ENCODE measurements around the gene MMP14. TPM values are rescaled to one million over a fixed set of nuclear protein-coding genes. Genes with fewer than 3 reads are reported as not detected.
"Not testable (repeated sequence)": the region's sequence is repeated elsewhere in the genome, so short reads cannot be mapped to it uniquely, and the experiment has no call there.

Gene MMP14
- total RNA-seq, 3 donors from 2014 or later = 0.76 to 1.6 (median 1.2) TPM

DNA sequence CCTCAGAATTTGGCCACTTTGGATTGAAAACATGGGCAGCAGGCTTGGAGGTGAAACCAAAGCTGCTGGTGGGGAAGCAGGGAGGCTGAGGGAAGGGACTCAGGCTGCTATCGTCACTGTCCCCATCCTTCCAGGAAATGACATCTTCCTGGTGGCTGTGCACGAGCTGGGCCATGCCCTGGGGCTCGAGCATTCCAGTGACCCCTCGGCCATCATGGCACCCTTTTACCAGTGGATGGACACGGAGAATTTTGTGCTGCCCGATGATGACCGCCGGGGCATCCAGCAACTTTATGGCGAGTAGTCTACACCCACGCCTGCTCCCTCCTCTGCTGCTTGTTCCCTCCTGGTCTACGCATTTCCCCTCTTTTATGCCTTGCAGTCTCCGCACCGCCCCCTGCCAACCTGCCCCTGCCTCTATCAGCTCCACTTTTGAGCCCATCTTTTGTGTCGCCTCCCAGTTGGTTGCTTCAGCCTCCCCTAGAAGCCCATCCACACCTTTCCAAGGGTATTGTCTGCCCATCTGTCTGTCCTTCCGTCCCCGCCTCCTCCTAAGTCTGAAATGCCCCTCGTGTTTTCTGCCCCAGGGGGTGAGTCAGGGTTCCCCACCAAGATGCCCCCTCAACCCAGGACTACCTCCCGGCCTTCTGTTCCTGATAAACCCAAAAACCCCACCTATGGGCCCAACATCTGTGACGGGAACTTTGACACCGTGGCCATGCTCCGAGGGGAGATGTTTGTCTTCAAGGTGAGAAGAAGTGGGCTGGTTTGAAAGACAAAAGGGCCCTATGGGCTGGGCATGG lies 6.9 kb downstream of the MMP14 start:
- ATAC-seq (no peak), DNase-seq (no peak)
- no peaks in the 10 kb centered on the region for H3K4me1 Mint-ChIP-seq (ENCODE audit: low read depth)
- H3K36me3 Mint-ChIP-seq (ENCODE audit: insufficient read depth) = no peaks in the 10 kb centered on the region
- peaks cover 27% of the 10 kb centered on the region for H3K27me3 Mint-ChIP-seq (ENCODE audit: low read depth)
- H3K9me3 Mint-ChIP-seq = no peaks in the 10 kb centered on the region
- H3K4me3 Mint-ChIP-seq = no peak overlapping the region

DNA sequence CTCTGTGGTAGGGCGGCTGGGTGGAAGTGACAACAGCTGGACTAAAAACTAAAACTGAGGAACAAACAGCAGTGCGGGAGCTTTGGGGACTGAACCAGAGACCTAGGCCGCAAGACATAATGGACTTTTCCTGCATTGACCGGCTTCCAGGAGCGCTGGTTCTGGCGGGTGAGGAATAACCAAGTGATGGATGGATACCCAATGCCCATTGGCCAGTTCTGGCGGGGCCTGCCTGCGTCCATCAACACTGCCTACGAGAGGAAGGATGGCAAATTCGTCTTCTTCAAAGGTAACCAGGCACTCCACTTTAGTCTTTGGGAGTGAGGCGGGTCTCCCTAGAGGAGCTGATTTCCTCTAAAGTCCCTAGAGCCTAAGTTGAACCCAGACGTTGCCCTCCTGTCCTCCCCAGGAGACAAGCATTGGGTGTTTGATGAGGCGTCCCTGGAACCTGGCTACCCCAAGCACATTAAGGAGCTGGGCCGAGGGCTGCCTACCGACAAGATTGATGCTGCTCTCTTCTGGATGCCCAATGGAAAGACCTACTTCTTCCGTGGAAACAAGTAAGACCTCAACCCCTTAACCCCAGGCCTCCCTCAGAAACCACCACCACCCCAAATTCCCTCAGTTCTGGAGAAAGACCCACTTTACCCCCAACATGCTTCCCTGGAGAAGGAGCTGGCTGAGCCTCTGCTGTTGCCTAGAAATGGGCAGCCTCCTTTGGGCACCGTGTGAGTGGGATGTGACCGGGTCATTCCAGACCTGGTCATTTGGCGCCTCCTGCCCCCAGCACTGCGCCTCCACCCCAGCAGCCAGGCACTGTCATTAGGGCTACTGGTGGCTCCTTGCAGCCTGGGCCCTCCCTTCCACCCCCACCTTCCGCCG lies 8.1 kb downstream of the MMP14 start:
- Mint-ChIP-seq H3K36me3 (ENCODE audit: insufficient read depth) (no peaks in the 10 kb centered on the region), H3K27me3 (ENCODE audit: low read depth) (peaks cover 19% of the 10 kb centered on the region)
- no peak for DNase-seq

DNA sequence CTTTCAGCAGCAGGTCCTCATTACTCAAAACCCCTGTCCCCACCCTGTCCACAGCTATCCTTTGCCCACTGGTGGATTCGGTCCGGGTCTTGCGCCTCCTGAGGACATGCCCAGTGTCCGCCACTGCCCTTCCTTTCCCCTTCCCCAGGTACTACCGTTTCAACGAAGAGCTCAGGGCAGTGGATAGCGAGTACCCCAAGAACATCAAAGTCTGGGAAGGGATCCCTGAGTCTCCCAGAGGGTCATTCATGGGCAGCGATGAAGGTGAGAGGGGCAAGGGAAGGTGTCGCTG lies 8.7 kb downstream of the MMP14 start:
- H3K4me3 Mint-ChIP-seq = no peak overlapping the region
- H3K4me1 Mint-ChIP-seq (ENCODE audit: low read depth) = no peaks in the 10 kb centered on the region
- ATAC-seq (no peak), DNase-seq (no peak)
- no peaks in the 10 kb centered on the region for H3K9me3 Mint-ChIP-seq
- no peaks in the 10 kb centered on the region for H3K36me3 Mint-ChIP-seq (ENCODE audit: insufficient read depth)
- H3K27me3 Mint-ChIP-seq (ENCODE audit: low read depth) = peaks cover 17% of the 10 kb centered on the region

More for the DNA sequence above, 8.1 kb downstream of the MMP14 start:
- ATAC-seq = no peak
- Mint-ChIP-seq H3K4me3 (no peak overlapping the region), H3K4me1 (ENCODE audit: low read depth) (no peaks in the 10 kb centered on the region), H3K9me3 (no peaks in the 10 kb centered on the region)

DNA sequence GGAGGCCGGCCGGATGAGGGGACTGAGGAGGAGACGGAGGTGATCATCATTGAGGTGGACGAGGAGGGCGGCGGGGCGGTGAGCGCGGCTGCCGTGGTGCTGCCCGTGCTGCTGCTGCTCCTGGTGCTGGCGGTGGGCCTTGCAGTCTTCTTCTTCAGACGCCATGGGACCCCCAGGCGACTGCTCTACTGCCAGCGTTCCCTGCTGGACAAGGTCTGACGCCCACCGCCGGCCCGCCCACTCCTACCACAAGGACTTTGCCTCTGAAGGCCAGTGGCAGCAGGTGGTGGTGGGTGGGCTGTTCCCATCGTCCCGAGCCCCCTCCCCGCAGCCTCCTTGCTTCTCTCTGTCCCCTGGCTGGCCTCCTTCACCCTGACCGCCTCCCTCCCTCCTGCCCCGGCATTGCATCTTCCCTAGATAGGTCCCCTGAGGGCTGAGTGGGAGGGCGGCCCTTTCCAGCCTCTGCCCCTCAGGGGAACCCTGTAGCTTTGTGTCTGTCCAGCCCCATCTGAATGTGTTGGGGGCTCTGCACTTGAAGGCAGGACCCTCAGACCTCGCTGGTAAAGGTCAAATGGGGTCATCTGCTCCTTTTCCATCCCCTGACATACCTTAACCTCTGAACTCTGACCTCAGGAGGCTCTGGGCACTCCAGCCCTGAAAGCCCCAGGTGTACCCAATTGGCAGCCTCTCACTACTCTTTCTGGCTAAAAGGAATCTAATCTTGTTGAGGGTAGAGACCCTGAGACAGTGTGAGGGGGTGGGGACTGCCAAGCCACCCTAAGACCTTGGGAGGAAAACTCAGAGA lies 9.6 kb downstream of the MMP14 start:
- peaks cover 17% of the 10 kb centered on the region for H3K27me3 Mint-ChIP-seq (ENCODE audit: low read depth)
- ATAC-seq (no peak), DNase-seq (no peak)
- no peaks in the 10 kb centered on the region for H3K36me3 Mint-ChIP-seq (ENCODE audit: insufficient read depth)
- no peak overlapping the region for H3K4me3 Mint-ChIP-seq
- H3K4me1 Mint-ChIP-seq (ENCODE audit: low read depth) = no peaks in the 10 kb centered on the region
- no peaks in the 10 kb centered on the region for H3K9me3 Mint-ChIP-seq

DNA sequence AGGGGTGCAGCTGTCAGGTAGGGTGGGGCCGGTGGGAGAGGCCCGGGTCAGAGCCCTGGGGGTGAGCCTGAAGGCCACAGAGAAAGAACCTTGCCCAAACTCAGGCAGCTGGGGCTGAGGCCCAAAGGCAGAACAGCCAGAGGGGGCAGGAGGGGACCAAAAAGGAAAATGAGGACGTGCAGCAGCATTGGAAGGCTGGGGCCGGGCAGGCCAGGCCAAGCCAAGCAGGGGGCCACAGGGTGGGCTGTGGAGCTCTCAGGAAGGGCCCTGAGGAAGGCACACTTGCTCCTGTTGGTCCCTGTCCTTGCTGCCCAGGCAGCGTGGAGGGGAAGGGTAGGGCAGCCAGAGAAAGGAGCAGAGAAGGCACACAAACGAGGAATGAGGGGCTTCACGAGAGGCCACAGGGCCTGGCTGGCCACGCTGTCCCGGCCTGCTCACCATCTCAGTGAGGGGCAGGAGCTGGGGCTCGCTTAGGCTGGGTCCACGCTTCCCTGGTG lies 10.5 kb downstream of the MMP14 start:
- Mint-ChIP-seq H3K36me3 (ENCODE audit: insufficient read depth) (no peaks in the 10 kb centered on the region), H3K4me1 (ENCODE audit: low read depth) (no peaks in the 10 kb centered on the region), H3K4me3 (no peak overlapping the region), H3K27me3 (ENCODE audit: low read depth) (peaks cover 17% of the 10 kb centered on the region), H3K9me3 (no peaks in the 10 kb centered on the region)
- ATAC-seq (no peak), DNase-seq (no peak)

DNA sequence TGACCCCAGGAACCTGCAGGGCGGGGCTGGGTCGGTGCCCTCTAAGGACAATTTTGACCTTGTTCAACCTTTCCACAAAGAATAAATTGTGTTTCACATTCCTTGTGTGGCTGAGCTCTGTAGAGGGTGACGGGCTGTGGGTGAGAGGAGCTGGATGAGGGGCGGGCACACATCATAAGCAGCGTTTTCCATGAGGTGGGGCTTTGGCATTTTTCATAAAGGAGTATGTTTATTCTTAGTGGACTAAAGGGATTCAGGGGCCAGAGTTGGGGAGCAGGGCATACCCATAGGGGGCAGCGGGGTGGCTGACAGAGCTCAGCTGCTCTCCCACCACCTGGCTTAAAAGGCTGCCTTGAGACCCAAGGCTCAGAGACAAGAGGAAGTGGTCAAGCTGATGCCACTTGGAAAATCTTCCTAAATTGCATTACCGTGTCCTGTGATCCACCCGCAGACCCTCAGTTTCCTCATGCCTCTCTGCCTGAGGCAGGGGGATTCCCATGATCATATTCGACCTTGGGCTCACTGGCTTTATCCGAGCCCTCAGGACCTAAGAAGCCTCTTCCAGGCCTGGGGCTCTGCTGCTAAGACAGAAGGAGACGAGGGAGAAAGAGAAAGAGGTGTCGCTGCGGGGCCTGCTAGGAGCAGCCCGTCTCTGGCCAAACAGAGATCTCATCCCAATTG lies 11.4 kb downstream of the MMP14 start:
- Mint-ChIP-seq H3K27me3 (ENCODE audit: low read depth) (peaks cover 17% of the 10 kb centered on the region), H3K36me3 (ENCODE audit: insufficient read depth) (no peaks in the 10 kb centered on the region), H3K4me3 (no peak overlapping the region), H3K9me3 (no peaks in the 10 kb centered on the region), H3K4me1 (ENCODE audit: low read depth) (peaks cover 2% of the 10 kb centered on the region)
- DNase-seq = no peak
- no peak for ATAC-seq

DNA sequence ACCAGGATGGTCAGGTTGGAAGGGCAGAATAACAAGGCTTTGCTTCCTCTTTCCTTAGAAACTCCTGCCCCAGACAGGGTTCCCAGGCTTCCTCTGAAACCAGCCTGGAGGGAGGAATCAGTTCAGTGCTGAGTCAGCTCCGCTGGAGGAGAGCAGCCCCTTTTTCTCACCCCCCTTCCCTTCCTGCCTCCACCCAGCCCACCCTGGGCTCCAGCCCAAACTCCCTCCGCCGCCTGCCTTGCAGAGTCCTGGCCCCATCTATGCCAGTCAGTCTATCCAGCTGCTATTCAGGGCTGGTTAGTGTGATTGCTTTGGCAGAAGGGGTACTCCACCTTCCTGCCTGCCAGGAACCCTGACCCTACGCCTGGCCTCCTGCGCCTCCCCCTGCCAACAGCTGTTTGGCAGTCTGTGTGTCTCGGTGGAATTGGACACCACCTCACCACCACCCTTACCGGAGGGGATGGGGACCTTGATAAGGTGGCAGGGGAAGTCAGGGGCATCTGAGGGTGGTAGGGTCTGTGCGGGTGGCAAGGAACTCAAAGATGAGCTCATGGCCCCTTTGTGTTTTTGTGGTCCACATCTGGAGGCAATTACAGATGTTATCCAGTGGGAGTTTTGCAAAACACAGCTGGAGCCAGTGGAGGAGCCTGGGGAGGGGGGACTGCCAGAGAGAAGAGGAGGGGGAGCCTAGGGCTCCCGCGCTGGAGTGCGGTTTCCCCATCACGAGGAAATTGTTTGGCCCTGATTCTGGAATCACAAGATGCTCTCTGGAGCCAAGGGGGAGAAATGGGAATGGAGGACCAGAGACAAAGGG lies 12.2 kb downstream of the MMP14 start:
- no peaks in the 10 kb centered on the region for H3K9me3 Mint-ChIP-seq
- DNase-seq (no peak), ATAC-seq (no peak)
- H3K4me1 Mint-ChIP-seq (ENCODE audit: low read depth) = peaks cover 5% of the 10 kb centered on the region
- H3K27me3 Mint-ChIP-seq (ENCODE audit: low read depth) = peaks cover 15% of the 10 kb centered on the region
- no peaks in the 10 kb centered on the region for H3K36me3 Mint-ChIP-seq (ENCODE audit: insufficient read depth)
- H3K4me3 Mint-ChIP-seq = no peak overlapping the region

DNA sequence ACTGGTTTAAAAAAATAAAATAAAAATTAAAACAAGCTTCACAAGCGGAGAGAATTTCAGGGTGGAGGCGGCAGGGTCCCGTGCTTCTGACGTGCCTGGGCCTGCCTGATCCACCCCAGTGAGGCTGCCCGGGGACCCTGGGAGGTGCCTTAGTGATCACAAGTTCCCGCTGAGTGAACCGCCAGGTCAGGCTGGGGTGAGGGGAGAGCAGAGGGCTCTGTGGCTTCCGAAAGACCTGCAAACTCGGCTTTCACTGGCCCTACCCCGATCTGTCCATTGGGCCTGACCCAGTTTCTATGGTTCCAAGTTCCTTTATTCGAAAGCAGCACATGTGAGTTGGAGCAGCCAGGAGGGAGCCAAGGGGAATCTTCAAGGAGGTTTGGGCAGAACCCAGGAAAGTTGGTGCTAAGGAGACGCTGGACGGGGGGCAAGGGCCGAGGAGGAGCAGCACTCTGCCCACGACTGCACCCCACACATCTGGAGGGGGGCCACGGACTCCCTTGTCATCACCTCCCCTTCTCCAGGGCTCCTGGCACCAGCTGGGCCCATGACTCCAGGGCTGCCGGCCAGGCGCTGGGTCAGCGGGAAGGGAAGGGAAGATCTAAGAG lies 12.9 kb downstream of the MMP14 start:
- Mint-ChIP-seq H3K9me3 (no peaks in the 10 kb centered on the region), H3K4me3 (no peak overlapping the region), H3K36me3 (ENCODE audit: insufficient read depth) (no peaks in the 10 kb centered on the region), H3K4me1 (ENCODE audit: low read depth) (peaks cover 5% of the 10 kb centered on the region), H3K27me3 (ENCODE audit: low read depth) (peaks cover 14% of the 10 kb centered on the region)
- ATAC-seq (no peak), DNase-seq (no peak)

DNA sequence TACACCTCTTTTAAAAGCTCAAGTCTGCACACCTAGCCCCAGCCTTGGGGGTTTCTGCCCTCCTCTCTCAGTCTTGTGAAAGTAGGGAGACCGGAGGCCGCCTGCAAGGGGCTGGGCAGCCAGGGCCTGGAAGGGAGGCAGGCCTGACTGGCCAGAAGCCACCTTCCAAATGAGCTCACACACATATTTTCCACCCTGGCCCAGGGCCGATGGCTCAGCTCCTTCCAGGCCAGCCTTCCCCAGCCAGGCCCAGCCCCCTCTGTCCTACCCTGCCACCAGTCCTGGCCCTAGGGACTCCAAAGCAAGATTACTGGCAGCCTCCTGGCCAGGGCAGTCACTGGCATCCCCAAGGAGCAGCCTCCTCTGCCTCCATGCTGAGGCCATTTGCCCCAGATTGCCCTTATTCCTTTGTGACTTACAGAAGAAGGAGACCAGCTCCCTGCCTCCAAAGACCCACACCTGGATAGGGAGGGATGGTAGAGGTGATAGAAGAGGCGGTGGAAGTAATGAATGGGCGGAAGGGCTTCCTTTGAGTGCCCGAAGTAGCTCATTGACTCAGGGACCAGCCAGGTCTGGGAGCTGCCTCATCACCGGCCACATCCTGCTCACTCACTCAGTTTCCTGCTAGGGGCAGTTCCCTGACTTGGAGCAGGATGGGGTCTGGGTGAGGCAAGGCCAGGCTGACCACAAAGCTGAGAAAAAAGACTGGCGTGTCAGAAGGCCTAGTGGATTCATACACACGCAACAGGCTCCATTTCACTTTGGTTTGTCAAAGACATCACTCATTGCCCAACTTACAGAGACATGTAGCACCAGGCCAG lies 14.8 kb downstream of the MMP14 start:
- Mint-ChIP-seq H3K9me3 (no peaks in the 10 kb centered on the region), H3K27me3 (ENCODE audit: low read depth) (peaks cover 7% of the 10 kb centered on the region), H3K36me3 (ENCODE audit: insufficient read depth) (no peaks in the 10 kb centered on the region), H3K4me1 (ENCODE audit: low read depth) (peaks cover 6% of the 10 kb centered on the region), H3K4me3 (no peak overlapping the region)
- no peak for ATAC-seq
- no peak for DNase-seq

DNA sequence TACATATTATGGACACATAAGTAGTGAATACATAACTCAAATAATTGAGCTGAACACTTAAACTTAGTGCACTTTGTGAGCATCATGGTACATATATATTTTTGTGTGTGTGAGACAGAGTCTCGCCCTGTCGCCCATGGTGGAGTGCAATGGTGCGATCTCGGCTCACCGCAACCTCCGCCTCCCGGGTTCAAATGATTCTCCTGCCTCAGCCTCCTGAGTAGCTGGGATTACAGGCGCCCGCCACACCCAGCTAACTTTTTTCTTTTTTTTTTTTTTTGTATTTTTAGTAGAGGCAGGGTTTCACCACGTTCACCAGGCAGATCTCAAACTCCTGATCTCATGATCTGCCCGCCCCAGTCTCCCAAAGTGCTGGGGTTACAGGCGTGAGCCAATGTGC lies 15.8 kb downstream of the MMP14 start:
- not testable (repeated sequence) for H3K4me1 Mint-ChIP-seq (ENCODE audit: low read depth); H3K36me3 Mint-ChIP-seq (ENCODE audit: insufficient read depth); H3K9me3 Mint-ChIP-seq; DNase-seq; H3K4me3 Mint-ChIP-seq; ATAC-seq; H3K27me3 Mint-ChIP-seq (ENCODE audit: low read depth)

DNA sequence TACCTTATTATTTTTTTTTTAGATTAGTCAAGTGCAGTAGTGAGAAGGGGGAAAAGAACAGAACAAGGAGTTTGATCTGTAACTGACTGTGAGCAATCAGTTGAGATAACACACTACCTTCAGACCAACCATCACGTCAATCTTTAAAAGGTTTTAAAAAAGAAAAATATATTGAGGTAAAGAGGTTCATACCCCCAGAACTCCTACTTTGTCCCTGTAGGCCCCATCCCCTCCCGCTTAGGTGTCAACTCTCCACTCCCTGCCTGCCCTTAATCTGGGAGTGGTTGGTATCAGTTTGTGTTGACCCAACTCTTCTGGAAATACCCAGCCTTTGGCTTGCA lies 16.2 kb downstream of the MMP14 start:
- Mint-ChIP-seq H3K4me3 (no peak overlapping the region), H3K36me3 (ENCODE audit: insufficient read depth) (no peaks in the 10 kb centered on the region), H3K9me3 (no peaks in the 10 kb centered on the region), H3K4me1 (ENCODE audit: low read depth) (peaks cover 8% of the 10 kb centered on the region), H3K27me3 (ENCODE audit: low read depth) (peaks cover 6% of the 10 kb centered on the region)
- ATAC-seq = no peak
- DNase-seq = no peak

DNA sequence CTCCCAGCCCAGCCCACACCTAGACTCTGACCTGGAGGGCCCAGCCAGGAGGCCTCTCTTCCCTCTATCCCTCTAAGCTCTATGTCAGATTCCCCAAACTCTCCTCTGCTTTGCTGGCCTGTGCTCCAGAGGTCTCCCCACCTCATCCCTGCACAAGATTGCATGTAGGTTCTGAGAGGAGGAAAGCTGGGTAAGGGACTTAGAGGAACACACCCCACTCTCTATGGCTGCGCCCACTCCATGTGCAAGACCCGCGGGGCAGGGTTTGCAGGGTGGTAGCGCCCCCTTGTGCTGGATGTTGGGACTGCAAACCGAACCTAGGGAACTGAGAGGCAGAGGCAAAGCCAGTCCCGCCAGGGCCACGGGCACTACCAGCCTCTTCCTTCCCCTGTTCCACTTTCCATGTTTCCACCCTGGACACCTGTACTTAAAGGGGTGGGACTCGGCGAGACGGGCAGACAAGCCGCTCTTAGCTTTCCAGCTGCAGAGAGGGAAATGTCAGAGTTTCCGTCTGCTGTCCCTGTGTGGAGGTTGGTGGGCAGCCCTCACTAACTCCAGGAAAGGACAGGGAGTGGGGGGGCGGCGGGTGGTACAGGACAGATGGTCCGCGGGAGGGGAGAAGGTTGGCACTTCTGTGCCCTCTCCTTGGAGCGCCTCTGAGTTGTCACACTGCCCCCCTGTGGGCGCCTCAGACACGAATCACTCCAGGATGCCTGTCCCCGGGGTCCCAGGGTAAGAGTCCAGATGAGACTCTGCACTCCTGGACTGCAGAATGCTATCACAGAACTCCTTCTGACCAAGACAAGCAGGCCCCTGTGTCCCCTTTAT lies 16.8 kb downstream of the MMP14 start:
- Mint-ChIP-seq H3K27me3 (ENCODE audit: low read depth) (peaks cover 6% of the 10 kb centered on the region), H3K9me3 (no peaks in the 10 kb centered on the region), H3K36me3 (ENCODE audit: insufficient read depth) (no peaks in the 10 kb centered on the region), H3K4me1 (ENCODE audit: low read depth) (peaks cover 11% of the 10 kb centered on the region), H3K4me3 (peak overlapping the region; percentile 80)
- peak; percentile 92 to 93 for ATAC-seq
- DNase-seq = peak; percentile 95
